Renal cortical epithelial cell (primary cell): Measurements from ENCODE around the gene STK32B. TPM values are rescaled to one million over a fixed set of nuclear protein-coding genes. Genes with fewer than 3 reads are reported as not detected.
"Not testable (repeated sequence)": the region's sequence is repeated elsewhere in the genome, so short reads cannot be mapped to it uniquely, and the experiment has no call there.

ENCODE experiments used
- DNase-seq: peaks from one replicate; pipeline ENCODE4 v3.0.0-alpha.2; 2011; ENCODE audit warnings: low read depth
- total RNA-seq: library from RNA; depleted of rRNA; stranded (reverse); fragments of >200 nt; gene quantifications from 2 replicates; pipeline ENCODE4 v1.2.3, GENCODE V29; 2014

Gene STK32B
- 9.7 and 13.6 TPM in 2 replicates for total RNA-seq

DNA sequence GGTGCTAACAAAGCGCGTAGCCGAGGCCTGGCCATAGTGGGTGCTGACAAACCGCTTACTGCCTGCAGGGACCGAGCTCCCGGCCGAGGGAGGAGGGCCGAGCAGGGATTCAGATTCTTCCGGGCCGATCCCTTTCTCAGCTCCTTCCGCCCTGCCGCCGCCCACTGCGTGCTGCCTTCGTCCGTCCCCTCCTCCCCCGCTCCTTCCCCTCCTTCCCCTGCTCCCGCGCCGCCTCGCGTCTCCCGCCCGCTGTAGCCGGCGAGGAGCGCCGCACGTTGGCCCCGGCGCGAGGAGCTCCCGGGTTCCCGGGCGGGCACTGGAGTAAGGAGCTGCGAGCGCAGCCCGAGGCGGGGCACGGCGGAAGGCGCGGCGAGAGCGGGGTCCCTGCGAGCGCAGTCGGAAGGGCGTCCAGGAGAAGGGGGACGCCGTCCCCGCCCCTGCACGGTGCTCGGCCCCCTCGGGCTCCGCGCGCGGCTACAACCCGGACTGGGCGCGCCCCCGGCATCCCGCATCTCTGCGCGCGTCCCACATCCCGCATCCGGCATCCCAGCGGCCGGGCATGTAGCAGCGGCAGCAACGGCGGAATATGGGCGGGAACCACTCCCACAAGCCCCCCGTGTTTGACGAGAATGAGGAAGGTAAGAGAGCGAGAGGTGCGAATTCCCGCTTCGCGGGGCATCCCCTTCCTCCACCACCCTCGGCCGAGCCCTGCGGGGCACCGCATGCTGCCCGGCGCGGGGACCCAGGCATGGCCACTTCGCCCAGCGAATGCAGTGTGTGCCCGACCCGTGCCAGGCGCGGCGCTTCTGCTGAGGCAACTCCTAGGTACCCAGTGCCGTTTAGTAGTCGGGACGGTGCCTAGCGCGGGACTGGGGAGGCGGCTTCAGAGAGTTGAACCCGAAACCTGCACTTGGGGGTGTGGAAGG lies at the start of gene STK32B:
STK32B (plus strand) TSS at position 203 of the 926 bp plus-strand sequence.
- peak; percentile 48 for DNase-seq

DNA sequence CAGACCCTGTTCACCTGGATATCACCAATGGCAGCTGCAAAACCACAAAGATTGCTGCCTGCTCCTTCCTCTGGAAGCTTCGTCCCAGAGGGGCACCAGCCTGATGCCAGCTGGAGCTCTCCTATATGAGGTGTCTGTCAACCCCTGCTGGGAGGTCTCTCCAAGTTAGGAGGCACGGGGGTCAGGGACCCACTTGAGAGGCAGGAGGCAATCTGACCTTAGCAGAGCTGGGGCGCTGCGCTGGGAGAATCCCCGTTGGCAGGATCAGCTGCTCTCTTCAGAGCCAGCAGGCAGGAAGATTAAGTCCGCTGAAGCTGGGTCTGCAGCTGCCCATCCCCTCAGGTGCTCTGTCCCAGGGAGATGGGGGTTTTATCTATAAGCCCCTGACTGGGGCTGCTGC lies 49.6 kb upstream of the STK32B start:
- DNase-seq: not testable (repeated sequence)

GRCh38 chr4:5003372-5003857 lies 47.9 kb upstream of the STK32B start:
- DNase-seq: no peak

GRCh38 chr4:5003918-5004317 lies 47.4 kb upstream of the STK32B start:
- DNase-seq: no peak

GRCh38 chr4:5004496-5004895 lies 46.8 kb upstream of the STK32B start:
- no peak for DNase-seq

DNA sequence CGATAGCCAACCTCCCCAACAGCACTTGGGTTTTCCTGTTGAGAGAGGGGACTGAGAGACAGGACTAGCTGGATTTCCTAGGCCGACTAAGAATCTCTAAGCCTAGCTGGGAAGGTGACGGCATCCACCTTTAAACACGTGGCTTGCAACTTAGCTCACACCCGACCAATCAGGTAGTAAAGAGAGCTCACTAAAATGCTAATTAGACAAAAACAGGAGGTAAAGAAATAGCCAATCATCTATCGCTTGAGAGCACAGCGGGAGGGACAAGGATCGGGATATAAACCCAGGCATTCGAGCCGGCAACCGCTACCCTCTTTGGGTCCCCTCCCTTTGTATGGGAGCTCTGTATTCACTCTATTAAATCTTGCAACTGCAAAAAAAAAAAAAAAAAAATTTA lies 44.3 kb upstream of the STK32B start:
- DNase-seq: not testable (repeated sequence)

DNA sequence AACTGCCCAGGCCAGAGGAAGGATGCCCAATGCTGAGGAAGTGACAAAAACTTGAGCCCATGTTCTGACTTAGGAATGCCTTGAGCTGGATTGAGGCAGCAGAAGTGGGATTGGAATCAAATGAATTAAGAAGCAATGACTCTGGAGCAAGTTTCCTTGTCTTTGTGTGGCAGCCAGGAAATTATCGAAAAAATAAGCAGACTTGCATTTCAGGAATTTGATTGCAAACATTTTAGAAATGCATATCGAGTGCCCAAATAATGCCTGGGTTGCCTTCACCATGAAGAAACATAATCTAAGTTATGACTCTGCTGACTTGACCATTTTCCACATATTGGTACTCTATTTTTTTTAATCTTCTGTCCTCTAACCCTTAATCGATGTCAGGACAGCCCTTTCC lies 41.5 kb upstream of the STK32B start:
- DNase-seq: no peak

DNA sequence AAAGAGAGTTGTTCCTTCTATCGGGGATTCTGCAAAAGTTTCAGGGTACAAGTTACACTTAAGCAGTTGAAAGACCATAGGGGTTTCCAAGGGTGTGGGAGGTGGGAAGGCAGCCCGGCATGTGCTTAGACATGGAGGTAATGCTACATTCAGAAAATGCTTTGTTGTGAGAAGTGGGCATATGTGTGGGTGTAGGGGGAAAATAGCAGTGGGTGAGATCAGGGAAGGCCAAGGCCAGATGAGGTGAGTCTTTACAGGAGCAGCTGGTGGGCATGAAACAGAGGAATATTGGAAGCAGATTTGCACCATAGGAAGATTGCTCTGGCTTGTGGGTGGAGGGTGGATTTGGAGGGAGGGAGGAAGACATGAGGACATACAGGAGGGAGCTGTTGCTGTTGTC lies 40.3 kb upstream of the STK32B start:
- no peak for DNase-seq

GRCh38 chr4:5012244-5012898 lies 38.9 kb upstream of the STK32B start:
- DNase-seq: no peak

- no peak for DNase-seq
These were observed 38.3 kb upstream of the STK32B start for GRCh38 chr4:5012958-5013357.

- no peak for DNase-seq
These were observed 37.1 kb upstream of the STK32B start for GRCh38 chr4:5014007-5014682.

GRCh38 chr4:5018096-5018495 lies 33.2 kb upstream of the STK32B start:
- DNase-seq: no peak

- DNase-seq: no peak
These were observed 32.7 kb upstream of the STK32B start for GRCh38 chr4:5018603-5019002.

- DNase-seq: no peak
These were observed 32.0 kb upstream of the STK32B start, which contains the start of gene CYTL1 for GRCh38 chr4:5019274-5019673. Gene CYTL1, minus strand, starts transcription at chr4:5019458. Its CDS starts 13 bp downstream, at chr4:5019445.

DNA sequence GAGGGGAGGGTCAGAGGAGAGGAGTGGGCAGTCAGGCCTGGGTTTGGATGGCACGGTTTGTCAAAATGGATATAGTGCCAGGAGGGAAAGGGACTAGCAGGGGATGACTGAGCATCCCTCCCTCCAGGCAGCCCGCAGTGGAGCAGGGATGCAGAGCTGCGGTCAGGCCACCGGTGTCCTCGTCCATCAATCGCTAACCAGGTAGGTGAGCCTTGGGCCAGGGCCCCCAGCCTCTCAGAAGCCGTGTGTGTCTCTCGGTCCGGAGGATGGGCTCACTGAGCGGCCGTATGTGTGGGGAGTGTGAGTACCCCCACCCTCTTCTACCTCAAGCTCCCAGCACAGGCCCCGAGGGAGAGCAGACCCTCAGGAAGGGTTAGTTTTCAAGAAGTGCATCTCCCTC lies 31.5 kb upstream of the STK32B start:
- DNase-seq: no peak

DNA sequence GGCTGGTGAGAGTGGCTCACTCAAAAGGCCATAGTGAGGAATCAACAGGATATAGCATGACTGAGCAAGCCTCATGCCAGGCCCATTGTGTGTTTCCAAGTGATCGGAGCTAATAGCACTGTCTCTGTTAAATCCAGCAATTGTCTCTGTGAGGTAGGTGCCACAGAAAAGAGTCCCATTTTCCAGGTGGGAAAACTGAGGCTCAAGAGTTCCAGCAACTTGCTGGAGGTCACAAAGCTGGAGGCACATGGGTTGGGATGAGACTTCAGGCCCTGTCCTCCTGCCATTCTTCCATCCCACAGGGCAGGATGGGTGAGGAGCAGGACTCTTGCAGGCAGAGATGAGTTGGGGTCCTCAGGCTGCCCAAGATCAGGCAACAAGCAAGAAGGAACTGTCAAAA lies 30.9 kb upstream of the STK32B start:
- no peak for DNase-seq

- DNase-seq: no peak
These were observed 29.7 kb upstream of the STK32B start for GRCh38 chr4:5021546-5021945.

DNA sequence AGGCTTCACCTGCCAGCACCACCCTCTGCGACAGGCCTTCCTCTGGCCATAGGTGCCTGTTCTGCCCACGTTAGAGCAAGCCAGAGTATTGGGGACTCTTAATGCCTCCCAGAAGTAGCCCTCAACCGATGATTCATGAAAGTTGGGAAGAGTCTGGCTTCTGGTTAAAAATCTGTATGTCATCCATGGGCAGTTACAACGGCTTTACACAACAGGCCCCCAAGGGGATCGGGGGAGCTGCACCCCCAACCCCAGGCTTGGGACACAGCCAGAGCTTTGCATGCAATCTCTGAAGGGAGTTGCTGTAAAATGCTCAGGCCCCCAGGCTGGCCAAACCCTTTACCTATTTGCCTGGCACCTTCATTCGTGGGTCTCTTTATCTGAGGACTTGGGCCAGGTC lies 26.6 kb upstream of the STK32B start:
- DNase-seq: no peak

- no peak for DNase-seq
These were observed 24.9 kb upstream of the STK32B start for GRCh38 chr4:5026371-5026770.

DNA sequence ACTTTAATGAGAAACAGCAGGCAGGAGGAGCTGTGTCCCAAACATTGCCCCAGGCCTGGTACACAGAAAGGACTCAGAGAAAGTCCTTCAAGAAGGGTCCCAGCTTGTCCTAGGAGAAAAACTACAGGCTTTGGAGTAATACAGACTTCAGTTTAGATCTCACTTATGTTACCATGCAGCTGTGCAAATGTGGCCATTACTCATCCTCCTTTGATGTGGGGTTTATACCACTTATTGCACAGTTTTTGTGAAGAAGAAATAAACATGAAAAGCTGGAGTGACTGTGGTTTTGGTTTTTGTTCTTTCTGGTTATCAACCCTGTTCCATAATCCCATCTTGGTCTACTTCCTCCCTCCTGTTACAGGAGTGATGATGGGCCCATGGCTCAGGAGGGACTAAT lies 23.9 kb upstream of the STK32B start:
- no peak for DNase-seq

DNA sequence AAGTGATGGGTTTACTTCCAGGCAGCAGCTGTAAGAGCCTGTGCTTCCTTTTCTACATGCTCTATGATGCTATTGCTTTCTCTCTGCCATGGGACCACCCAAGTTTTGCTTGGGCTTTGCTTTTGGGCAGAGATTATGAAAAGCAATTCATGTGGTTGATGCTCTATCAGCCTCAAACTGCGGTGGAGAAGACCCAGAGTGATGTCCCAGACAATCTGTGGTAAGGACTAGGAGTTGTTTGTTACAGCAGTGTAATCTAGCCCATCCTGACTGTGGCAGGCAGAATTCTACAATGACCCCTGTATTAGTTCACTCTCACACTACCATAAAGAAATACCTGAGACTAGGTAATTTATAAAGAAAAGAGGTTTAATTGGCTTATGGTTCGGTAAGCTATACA lies 22.8 kb upstream of the STK32B start:
- no peak for DNase-seq

GRCh38 chr4:5029447-5029846 lies 21.8 kb upstream of the STK32B start:
- DNase-seq: no peak
